Stimulated activated CD4-positive, alpha-beta T cell treated with anti-CD3 and anti-CD28 coated beads, TNF-alpha, amount 100 ng/mL, for 48 hours (primary cell): ENCODE results near the gene SLC12A7.

Experiments used
- DNase-seq, 3 donors: peaks; one replicate each; pipeline ENCODE4 v3.0.0-alpha.2; 2020; ENCODE audit warnings: low read depth in 3 of 3

The SLC12A7 gene

DNA sequence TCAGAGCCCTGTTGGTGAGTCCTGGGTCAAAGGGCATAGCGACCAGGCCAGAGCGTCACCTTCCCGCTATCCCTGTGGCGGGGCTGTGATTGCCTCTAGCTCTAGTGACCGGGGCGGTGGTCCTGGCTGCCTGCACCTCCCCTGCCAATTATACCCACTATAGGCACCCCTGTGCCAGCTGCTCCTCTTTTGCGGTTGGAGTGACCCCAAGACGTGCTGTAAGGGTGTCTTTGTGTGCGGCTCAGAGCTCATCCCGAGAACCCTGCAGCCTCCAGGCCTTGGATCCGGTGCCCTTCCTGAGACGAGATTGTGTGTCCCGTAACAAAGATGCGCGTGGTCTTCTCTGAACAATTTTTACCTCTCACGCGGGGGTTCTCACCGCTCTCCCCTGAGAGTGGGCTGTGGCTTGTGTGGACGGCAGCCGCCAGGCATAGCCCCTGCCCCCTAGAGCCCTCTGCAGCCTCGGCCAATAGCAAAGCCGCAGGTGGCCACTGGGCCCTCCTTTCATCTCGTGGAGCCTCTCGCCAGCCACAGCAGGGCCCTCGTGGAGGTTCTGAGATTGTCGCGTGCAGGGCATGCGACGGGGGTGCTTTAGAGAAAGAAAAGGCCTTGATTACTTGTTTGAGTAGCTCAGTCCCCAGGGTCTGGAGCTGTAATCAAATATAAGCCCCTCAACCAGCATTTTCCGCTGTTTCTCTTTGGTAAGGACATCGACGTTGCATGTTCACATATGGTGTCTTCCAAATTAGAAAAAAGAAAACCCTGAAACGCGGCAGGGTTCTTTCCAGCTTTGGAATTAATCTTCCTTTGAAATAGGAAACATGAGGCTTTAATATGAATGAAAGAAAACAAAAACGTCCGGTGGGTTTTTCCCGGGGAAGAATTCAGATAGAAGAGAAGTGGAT is 92.6 kb downstream of the SLC12A7 start:
- no peak for DNase-seq

- no peak for DNase-seq
Observed at GRCh38 chr5:1018596-1018995, 93.3 kb downstream of the SLC12A7 start.

DNA sequence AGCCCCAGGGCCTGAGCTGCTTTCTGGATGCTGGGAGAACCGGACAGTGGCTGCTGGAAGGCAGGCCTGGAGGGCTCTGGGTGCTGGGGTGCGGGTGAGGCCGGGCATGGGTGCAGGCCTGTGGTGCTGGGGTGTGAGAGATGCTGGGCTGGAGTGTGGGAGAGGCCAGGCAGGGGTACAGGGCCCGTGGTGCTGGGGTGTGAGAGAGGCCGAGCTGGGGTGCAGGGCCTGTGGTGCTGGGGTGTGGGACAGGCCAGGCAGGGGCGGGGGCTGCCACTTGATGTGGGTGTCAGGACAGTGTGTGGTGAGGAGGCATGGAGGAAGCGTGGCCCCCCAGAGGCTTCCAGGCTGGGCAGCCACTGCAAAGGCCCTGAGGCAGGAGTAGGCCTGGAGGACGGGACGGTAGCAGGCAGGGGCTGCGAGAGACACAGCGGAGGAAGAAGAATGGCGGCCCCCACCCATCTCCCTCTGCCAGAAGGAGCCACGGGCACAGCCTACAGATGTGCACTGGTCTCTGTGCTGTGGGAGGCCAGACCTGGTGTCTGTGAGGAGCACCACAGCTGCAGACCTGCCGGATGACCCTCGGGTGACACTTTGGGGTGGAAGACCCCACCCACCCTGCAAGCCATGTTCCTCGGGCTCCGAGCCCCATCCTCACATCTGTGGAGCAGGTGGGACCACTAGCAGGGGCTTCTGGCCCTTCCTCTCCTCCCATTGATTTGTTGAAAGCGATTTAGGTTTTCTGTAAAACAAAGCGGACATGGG is 94.0 kb downstream of the SLC12A7 start:
- DNase-seq: no peak

DNA sequence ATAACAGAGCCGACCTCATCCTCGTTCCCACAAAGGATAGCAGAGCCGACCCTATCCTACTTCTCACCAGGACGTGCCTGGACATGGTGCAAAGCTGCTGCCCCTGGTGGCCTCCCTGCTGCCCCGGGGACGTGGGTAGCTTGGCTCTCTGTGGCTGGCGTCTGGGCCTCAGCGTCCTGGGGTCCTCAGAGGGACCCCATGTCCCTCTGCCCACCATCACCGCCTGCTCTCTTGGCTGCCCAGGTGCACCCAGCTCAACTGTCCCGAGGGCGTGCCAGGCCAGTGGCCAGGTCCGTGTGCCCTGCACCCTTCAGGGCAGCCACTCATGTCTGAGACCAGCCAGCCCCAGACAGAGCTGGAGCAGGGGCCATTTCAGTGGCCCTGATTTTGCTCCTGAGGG is 94.8 kb downstream of the SLC12A7 start:
- DNase-seq: no peak

DNA sequence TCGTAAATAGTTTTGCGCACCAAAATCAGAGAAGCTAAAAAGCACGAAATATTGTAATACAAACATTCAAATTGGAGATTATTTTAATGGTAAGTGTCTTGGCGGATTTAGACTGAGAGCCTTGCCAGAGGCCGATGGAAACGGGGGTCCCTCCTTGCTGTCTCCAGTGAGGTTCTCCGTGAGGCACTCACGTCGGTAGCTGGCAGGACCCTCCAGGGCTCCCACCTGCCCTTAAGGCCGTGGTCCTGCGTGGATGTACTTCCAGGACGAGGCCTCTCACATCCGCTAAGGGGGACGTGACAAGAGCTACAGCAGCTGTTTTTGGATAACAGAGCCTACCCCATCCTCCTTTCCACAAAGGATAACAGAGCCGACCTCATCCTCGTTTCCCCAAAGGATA is 95.4 kb downstream of the SLC12A7 start:
- no peak for DNase-seq

DNA sequence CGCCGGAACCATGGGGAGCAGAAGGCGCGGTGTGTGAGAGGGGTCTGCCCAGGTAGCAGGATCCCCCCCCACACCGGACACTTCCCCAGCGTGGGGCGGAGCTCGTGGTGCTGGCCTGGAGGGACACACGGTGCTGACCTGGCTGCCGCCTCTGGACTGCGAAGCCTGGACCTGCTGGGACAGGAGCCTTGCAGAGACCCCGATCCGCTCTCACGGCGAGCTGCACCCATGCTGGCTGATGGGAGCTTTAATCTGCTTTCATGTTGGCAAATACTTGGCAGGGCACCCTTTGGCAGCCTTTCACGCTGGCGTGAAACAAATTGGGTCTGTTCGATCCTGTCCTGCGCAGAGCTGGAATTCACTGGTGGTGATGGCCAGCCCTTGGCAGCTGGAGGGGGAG is 95.8 kb downstream of the SLC12A7 start:
- DNase-seq: no peak

DNA sequence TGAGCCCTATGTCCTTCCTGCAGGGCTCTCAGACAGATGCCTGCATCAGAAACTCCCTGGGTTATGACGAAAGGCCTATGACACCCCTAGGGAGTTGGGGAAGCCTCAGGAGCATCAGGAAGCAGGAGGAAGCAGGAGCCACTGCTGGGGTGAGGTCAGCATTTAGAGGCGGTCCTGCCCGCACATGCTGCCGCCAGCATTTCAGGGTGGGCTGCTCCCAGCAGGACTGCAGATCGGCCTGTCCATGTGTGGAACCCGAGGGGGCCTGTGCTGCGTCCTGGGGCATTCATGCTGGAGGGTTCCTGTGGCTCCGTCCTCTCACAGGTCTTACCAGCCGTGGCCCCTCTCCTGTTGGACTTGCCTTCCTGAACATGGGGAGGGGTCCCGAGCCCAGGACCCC is 96.4 kb downstream of the SLC12A7 start:
- no peak for DNase-seq

GRCh38 chr5:1014781-1015221 is 97.1 kb downstream of the SLC12A7 start:
- no peak for DNase-seq

- no peak for DNase-seq
Observed at GRCh38 chr5:1014346-1014745, 97.5 kb downstream of the SLC12A7 start.

DNA sequence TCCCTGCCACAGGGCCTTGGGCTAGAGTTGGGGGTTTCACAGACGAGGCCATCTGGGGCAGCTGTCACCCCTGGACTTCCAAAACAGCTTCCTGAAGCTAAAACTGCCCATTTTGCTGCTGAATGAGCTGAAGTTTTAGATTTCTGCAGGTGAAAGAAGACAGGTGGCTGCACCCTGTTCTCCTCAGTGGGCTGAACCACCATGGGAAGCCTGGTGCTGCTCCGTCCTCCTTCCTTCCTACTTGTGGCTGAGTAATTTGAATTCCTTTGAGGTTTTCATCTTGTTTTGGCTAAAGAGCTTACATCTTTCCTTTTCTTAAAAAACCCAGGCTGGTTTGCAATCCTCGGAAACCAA is 97.9 kb downstream of the SLC12A7 start:
- DNase-seq: no peak

DNA sequence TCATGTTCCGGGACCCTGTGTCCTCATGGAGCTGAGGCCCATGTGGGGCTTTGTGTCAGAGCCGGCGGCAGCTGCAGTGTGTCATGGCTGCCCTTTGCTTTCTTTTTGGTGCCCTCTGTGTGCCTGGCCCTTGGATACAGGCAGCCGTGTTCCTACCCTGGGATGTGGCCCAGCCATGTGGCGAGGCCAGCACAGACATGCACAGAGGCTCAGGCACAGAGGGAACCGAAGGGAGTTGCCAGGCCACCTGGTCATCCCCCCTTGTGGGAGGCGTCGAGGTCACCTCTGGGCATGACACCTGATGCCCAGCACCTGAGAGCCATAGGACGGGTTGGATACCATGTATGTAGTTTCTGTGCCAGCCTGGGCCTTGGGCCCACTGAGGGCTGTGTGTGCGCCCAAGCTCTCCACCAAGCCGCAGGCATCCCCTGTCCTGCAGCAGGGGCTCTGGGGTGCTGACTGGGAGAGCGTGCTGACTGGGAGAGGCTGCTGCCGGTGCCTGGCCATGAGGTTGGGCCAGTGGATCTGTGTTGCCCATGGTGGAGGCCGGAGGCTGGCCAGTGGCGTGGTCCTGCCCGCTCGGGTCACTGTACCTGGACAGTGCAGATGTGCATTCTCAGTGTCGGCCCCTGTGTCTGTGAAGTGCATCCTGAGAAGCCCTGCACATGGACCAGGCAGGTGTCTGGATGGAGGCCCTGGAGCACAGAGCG is 98.5 kb downstream of the SLC12A7 start:
- no peak for DNase-seq

GRCh38 chr5:1012900-1013237 is 99.0 kb downstream of the SLC12A7 start:
- DNase-seq: no peak

GRCh38 chr5:1012313-1012841 is 99.5 kb downstream of the SLC12A7 start:
- no peak for DNase-seq

DNA sequence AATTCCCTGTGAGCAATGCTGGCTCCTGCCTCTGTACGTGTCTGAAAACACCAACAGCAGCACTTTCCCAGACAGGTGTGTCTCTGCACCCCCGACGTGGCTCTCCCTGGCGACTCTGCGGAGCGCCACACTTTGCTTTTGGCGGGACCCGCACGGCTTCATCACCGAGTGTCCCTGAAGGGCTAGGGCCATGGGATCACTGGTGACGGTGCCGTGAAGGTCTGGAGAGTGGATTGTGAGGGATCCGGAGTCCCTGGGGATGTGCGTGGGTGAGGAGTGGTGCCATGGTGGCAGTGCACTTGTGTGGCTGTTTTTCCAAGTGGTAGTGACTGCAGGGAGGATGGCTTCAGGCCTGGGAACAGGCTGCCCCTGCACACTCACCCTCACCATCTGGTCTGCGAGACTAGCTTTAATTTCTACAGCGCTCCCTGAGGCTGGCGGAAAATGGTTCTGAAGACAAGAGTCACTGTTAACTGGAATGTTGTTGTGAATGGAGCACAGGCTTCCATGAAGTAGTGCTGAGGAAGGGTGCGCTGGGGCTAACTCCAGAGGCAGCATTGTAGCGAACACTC is 100.0 kb downstream of the SLC12A7 start:
- no peak for DNase-seq

DNA sequence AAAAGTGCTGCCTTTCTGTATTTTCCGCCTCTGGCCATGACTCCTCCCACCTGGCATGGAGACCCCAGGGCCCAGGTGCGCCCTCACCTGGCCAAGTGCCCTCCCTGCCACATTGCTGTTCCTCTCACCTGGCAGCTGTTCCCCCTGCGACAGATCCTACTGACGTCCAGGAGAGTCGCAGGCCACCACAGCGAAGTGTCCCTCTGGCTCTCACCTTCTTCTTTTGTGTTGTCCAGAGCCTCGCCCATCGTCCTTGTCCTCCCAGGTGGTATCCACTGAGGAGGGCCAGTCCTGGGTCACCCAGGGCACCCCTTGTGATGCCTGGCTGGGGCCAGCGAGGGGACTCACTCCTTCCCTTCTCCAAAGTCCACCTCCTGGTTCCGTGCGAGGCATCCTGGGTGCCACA is 100.6 kb downstream of the SLC12A7 start:
- DNase-seq: peak in 1 of 3 donors; percentile 41

DNA sequence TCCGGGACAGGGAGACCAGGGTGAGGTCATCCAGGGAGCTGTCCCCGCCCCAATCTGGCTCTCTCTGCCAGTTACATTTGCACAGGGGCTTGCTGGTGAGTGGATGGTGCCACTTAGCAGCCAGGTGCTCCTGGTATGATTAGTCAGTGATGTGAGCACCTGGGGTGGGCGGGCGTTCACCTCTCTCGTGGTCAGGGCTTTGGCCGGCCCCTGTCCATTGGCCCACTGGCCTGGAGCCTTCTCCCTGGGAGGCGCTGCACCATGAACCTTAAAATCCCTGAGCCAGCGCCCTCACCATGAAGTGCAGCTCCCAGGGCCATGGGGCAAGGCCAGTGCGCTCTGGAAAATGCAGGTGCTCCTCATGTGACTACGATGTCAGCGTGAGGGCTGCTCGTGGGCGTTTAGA is 101.2 kb downstream of the SLC12A7 start:
- no peak for DNase-seq

DNA sequence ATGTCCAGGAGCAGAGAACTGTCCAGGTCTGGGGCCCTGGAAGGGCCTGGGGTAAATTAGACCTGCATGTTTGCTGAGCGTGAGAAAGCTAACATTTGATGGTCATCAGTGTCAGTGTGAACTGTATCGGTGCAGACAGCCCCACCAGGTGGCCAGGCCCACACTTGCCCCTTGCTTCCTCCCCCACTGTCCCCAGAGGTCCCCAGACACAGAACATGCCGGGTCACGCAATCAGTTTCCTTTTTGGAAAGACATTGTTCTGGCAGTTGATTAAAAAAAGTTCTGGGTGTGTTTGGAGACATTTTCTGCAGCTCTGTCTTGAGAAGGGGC is 101.7 kb downstream of the SLC12A7 start:
- no peak for DNase-seq

DNA sequence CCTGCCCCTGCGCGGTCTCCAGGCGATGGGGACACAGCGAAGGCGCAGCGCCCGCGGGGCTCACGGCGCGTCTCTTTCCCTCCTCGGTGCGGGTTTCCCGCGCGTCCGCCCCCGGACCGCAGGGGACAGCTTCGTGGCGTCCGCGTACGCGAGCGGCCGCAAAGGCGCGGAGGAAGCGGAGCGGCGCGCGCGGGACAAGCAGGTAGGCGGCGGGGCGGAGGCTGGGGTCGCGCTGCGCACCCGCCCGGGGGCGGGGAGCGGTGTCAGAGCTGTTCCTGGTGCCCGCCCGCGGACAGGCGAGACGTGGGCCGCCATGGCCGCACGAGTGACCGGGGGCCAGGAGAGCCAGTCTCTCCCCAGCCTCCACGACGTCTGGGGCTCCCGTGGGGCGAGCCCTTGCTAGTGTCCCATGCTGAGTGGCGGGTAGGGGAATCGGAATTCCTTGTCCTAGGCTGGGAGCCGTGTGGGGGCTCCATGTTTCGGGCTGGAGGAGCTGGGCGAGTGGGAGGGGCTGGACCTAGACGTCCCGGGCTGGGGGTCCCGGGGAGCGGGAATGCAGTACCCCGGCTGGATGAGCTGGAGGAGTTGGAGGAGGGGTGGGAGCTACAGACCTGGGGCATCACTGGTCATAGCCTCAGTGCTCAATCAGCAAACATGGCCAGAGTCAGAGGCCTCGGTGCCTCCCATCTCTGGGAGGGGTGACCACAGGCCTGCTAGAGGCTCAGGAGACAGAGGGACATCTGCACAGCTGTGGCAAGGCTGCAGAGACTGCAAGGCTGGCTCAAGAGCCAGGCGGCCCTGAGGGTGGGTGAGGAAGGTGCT is 102.3 kb downstream of the SLC12A7 start:
- no peak for DNase-seq

- DNase-seq: peak in 1 of 3 donors; percentile 28
Observed at GRCh38 chr5:1008451-1009358, 103.2 kb downstream of the SLC12A7 start, which contains the start of gene NKD2. Gene NKD2, plus strand, starts transcription at chr5:1008802. Its CDS starts 256 bp downstream, at chr5:1009058.
